ENCODE measurements around the gene PTMS.

Gene PTMS

DNA sequence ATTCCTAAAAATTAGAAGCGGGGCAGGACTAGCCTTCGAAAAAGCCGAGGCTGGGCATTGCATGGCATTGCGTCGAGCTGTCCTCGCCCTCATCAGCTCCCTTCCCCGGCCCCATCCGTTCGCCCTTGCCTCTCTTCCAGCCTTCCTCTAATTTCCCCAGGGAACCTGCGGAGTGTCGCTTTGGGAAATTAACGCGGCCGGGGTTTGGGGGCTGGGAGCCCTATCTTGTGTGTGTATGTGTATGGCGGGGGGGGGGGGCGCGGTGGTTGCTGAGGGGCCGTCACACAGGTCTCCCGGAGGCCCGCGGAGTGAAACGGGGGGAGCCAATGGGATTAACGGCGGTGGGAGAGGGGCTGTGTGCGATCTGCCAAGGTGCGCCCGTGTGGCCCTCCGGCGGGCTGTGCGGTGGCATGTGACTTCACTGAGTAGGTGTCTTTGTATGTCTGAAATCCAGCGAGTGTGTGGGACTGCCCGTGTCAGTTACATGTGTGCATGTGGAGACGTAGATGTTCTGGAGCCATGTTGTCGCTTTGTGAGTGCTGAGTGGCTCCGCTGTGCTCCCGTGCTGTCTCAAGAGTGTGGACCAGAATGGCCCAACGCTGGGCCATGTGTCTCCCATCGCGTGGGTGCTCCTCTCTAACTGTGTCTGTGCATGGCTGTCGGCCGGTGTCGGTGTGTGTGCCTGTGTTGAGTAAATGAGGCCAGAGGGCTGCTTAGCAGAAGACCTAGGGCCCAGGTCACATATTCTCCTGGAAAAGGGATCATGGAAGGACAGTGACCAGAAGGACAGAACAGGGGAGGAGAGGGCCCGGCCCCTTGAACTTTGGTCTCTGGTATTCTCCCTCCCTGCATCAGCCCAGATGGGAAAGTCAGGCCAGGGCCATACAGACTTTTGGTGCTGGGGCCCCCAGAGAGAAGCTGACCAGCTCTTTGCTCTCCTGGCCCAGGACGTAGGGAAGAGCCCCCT is 1.5 kb downstream of the PTMS start:
- in situ Hi-C loops (cut with MboI; ENCODE audit: low sequenced_read_pairs, unreplicated experiment), result no loop called here
- no peak for TF ChIP-seq CTCF (IDR thresholded peaks at IDR 0.05; ENCODE audit: borderline replicate concordance, control extremely low read depth, extremely low read depth, insufficient read depth, missing control alignments)
- no peak for DNase-seq (ENCODE audit: low spot score)

DNA sequence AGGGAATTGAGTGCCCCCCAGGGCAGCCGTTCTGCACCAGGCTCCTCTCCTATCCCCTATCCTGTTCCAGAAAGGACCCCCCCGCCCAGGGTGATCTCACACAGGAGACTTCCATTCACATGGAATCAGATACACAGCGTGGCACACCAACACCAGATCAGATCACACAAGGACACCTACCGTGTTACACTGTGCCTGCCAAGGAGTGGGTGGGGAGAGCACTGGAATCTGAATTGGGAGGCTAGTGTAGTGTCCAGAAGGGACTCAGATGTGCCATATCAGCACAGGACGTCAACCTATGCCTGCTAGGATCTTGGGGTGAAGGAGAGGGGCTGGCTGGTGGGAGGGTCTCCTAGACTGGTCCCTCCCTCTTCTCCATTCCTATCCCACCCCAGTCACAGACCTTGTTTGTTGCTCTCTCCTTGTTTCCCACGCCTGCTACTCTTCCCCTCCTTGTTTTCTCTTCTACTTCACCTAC is 2.3 kb downstream of the PTMS start:
- in situ Hi-C loops (cut with MboI; ENCODE audit: low sequenced_read_pairs, unreplicated experiment), result no loop called here
- DNase-seq (ENCODE audit: low spot score), result no peak
- no peak for TF ChIP-seq CTCF (IDR thresholded peaks at IDR 0.05; ENCODE audit: borderline replicate concordance, control extremely low read depth, extremely low read depth, insufficient read depth, missing control alignments)

DNA sequence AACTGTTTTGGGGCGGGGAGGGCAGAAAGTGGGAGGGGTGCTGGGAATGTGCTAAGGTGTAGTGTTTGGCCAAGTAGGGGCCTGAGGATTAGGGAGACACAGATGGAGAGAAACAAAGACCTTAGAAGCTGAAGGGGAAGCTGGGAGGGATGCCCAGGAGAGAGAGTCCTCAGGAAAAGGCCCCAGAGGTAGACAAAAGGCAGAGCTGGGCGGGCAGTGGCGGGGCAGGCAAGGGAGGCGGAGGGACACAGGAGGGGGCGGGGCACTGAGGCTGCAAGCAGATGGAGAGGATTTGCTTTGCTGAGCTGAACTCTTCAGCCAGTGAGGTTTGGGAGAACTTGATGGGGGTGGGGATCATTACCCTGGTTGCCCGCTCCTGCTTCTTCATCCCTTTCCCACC is 2.8 kb downstream of the PTMS start:
- no peak for DNase-seq (ENCODE audit: low spot score)
- TF ChIP-seq CTCF (IDR thresholded peaks at IDR 0.05; ENCODE audit: borderline replicate concordance, control extremely low read depth, extremely low read depth, insufficient read depth, missing control alignments), result no peak
- in situ Hi-C loops (cut with MboI; ENCODE audit: low sequenced_read_pairs, unreplicated experiment), result no loop called here

- no peak for TF ChIP-seq CTCF (IDR thresholded peaks at IDR 0.05; ENCODE audit: borderline replicate concordance, control extremely low read depth, extremely low read depth, insufficient read depth, missing control alignments)
- no peak for DNase-seq (ENCODE audit: low spot score)
- in situ Hi-C loops (cut with MboI; ENCODE audit: low sequenced_read_pairs, unreplicated experiment), result no loop called here
Measured at GRCh38 chr12:6769666-6770065, 3.5 kb downstream of the PTMS start.

DNA sequence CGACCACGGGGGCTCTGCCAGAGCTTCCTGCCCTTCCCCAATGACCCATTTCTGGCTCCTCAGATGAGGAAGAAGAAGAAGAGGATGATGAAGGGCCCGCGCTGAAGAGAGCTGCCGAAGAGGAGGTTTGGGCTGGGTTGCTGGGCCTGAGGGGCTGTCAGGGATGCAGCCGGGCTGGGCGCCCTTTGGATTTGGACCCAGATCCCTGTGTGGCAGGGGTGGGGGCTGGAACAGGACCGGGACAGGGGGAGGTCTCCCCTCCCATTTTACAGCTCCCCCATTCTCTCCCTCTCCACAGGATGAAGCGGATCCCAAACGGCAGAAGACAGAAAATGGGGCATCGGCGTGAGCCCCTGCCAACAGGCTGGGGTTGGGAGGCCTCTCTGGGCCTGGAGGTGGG is 3.9 kb downstream of the PTMS start:
- DNase-seq (ENCODE audit: low spot score), result no peak
- in situ Hi-C loops (cut with MboI; ENCODE audit: low sequenced_read_pairs, unreplicated experiment), result no loop called here
- TF ChIP-seq CTCF (IDR thresholded peaks at IDR 0.05; ENCODE audit: borderline replicate concordance, control extremely low read depth, extremely low read depth, insufficient read depth, missing control alignments), result no peak

DNA sequence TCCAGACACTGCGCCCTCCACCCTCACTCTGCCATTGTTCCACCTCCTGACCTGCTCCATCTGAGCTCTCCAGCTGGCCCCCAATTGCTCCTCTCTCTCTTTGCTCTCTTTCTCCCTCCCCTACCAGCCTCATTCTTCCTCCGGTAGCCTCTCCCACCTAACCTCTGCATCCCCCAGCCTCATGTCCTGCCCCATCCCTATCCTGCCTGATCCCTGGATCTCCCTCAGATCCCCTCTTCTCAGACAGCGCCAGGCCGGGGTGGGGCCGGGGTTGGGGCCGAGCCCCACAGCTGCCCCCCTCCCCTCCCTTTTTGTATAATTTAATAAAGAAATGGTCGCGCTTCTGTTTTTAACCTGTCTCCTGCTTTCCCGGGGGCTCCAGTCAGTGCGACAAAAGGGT is 4.4 kb downstream of the PTMS start:
- in situ Hi-C loops (cut with MboI; ENCODE audit: low sequenced_read_pairs, unreplicated experiment), result no loop called here
- DNase-seq (ENCODE audit: low spot score), result no peak
- no peak for TF ChIP-seq CTCF (IDR thresholded peaks at IDR 0.05; ENCODE audit: borderline replicate concordance, control extremely low read depth, extremely low read depth, insufficient read depth, missing control alignments)

Measured in GM13976 (cell line).